ENCODE data around the gene NDFIP2. TPM values are rescaled to one million over a fixed set of nuclear protein-coding genes. Genes with fewer than 3 reads are reported as not detected.

The NDFIP2 gene, protein sequence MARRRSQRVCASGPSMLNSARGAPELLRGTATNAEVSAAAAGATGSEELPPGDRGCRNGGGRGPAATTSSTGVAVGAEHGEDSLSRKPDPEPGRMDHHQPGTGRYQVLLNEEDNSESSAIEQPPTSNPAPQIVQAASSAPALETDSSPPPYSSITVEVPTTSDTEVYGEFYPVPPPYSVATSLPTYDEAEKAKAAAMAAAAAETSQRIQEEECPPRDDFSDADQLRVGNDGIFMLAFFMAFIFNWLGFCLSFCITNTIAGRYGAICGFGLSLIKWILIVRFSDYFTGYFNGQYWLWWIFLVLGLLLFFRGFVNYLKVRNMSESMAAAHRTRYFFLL
- 10 to 100 TPM in 11 of 12 donors, not detected in 1; 27.5 to 51.6 (median 32.2) TPM for polyA plus RNA-seq (ENCODE audit: insufficient read length in 12 of 12)
- long read RNA-seq, donor 1, full-length matches to known transcripts = 27 of 46 reads
- long read RNA-seq, donor 1, partial matches to known transcripts = 19 of 46 reads
- long read RNA-seq, donor 1, other reads (novel, unspliced or antisense) = 0 of 46 reads
- long read RNA-seq, donor 2, full-length matches to known transcripts = 11 of 11 reads
- long read RNA-seq, donor 2, partial matches to known transcripts = 0 of 11 reads
- long read RNA-seq, donor 2, other reads (novel, unspliced or antisense) = 0 of 11 reads
- long read RNA-seq, donor 3, full-length matches to known transcripts = 10 of 10 reads
- long read RNA-seq, donor 3, partial matches to known transcripts = 0 of 10 reads
- long read RNA-seq, donor 3, other reads (novel, unspliced or antisense) = 0 of 10 reads
- long read RNA-seq, donor 4, full-length matches to known transcripts = 7 of 7 reads
- long read RNA-seq, donor 4, partial matches to known transcripts = 0 of 7 reads
- long read RNA-seq, donor 4, other reads (novel, unspliced or antisense) = 0 of 7 reads
- long read RNA-seq, donor 5, full-length matches to known transcripts = 15 of 15 reads
- long read RNA-seq, donor 5, partial matches to known transcripts = 0 of 15 reads
- long read RNA-seq, donor 5, other reads (novel, unspliced or antisense) = 0 of 15 reads
- long read RNA-seq, donor 6, full-length matches to known transcripts = 4 of 4 reads
- long read RNA-seq, donor 6, partial matches to known transcripts = 0 of 4 reads
- long read RNA-seq, donor 6, other reads (novel, unspliced or antisense) = 0 of 4 reads
- long read RNA-seq, donor 7, full-length matches to known transcripts = 7 of 7 reads
- long read RNA-seq, donor 7, partial matches to known transcripts = 0 of 7 reads
- long read RNA-seq, donor 7, other reads (novel, unspliced or antisense) = 0 of 7 reads
- long read RNA-seq, donor 8, full-length matches to known transcripts = 14 of 14 reads
- long read RNA-seq, donor 8, partial matches to known transcripts = 0 of 14 reads
- long read RNA-seq, donor 8, other reads (novel, unspliced or antisense) = 0 of 14 reads
- long read RNA-seq, donor 9, full-length matches to known transcripts = 7 of 7 reads
- long read RNA-seq, donor 9, partial matches to known transcripts = 0 of 7 reads
- long read RNA-seq, donor 9, other reads (novel, unspliced or antisense) = 0 of 7 reads
- long read RNA-seq, donor 10, full-length matches to known transcripts = 9 of 9 reads
- long read RNA-seq, donor 10, partial matches to known transcripts = 0 of 9 reads
- long read RNA-seq, donor 10, other reads (novel, unspliced or antisense) = 0 of 9 reads
- long read RNA-seq, donor 11, full-length matches to known transcripts = 18 of 18 reads
- long read RNA-seq, donor 11, partial matches to known transcripts = 0 of 18 reads
- long read RNA-seq, donor 11, other reads (novel, unspliced or antisense) = 0 of 18 reads

DNA sequence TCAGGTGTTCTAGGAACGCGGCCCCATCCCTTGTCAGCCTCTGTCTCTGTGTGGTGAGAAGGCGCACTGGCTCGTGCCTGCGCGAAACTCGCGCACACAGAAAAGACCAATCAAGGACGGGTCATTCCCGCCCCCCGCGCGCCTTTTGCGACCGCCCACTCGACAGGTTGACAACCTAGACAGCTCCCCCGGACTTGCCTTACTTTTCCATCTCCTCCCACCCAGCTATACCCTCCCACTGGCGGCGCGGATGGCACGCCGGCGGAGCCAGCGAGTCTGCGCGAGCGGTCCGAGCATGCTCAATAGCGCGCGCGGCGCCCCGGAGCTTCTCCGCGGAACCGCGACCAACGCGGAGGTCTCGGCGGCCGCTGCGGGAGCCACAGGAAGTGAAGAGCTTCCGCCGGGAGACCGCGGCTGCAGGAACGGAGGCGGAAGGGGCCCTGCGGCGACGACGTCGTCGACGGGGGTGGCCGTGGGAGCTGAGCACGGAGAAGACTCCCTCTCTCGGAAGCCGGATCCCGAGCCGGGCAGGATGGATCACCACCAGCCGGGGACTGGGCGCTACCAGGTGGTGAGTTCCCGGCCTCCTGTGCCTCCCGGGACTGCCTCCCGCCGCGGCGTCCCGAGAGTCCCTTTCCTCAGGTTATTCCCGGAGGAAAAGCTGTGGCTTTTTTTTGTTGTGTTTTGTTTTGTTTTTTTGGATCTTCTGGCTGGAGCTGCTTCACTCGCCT lies at the start of gene NDFIP2:
Gene NDFIP2 (plus strand): TSS at position 202 of the 731 bp plus-strand sequence. CDS start 49 bp downstream, at position 251.
- peak; percentile 86 for DNase-seq

DNA sequence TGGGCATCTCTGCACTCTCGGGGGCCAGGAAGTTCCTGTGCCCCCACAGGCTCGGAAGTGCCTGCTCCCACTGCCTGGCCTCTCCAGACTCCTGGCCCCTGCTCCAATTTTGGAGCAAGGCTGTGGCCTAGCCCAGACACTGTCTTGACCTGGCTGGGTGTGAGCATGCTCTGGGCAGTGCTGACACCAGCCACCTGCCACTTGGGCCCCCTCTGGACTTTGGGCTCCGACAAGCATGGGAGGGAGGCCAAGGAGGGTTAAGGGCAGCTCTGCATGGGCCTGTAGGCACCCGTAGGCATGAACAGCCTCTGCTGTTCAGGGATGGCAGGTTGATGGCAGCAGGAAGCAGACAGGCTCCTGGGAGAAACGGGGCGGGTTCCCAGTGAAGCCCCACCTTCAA lies 48.9 kb upstream of the NDFIP2 start:
- DNase-seq = no peak

DNA sequence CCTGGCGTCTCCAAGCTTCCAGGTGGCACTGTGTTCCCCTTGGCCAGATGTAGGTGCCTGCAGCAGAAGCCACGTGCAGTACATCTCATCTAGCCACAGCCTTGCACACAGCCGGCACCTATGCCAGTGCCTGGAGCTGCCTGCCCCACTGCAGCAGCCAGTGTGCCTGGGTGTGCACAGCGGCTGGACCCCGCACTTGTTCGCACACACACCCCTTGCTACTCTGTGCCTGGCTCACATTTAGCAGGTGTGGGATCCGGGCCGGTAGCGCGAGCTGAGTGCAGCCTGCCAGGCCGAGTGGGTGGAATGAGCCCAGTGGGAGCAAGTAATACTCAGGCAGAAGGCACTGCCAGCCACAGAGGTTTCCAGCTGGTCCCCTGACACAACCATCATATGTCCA lies 48.0 kb upstream of the NDFIP2 start:
- DNase-seq = no peak

DNA sequence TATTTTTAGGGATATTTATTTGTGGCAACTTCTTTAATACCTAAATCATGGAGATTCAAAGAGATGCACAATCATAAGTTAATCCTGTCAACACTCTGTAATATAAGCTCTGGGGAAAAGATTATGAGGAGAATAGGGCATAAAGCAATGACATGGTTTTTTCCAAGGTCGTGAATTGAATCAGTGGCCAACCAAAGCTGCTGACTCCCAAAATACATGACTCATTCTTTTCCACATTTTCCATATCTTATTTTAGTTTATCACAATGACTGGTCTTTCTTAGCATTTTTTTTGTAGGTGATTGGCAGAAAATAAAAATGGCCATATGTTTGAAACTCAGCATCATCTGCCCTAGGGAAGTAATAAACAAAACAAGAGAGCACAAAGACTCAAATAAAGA lies 46.4 kb upstream of the NDFIP2 start:
- peak; percentile 4 for DNase-seq

DNA sequence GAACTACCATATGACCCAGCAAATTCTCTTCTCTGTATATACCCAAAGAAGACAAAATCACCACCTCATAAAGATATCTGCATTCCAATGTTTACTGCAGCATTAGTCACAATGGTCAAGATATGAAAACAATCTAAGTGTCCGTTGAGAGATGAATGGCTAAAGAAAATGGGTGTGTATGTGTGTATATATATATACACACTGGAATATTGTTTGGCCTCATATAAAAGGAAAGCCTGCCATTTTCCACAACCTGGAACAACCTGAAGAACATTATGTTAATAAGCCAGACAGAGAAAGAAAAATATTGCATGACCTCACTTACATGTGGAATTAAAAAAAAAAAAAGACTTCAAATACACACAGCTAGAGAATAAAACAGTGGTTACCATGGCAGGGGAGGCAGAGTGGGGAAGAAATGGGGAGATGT lies 45.4 kb upstream of the NDFIP2 start:
- DNase-seq = no peak

DNA sequence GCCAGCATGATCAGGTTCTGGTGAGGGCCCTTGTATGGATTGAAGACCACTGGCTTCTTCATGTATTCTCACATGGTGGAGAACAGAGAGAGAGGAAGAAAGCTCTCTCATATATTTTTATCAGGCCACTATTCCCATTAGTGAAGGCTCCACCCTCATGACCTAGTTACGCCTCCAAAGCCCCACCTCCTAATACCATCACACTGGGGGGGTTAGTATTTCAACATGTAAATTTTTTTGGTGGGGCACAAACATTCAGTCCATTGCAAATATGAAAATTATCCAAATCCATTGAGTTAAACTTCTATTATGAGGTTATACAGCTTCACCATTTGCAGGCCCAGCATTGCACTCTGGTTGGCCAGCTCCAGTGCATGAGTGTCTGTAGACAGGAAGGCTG lies 41.7 kb upstream of the NDFIP2 start:
- no peak for DNase-seq

DNA sequence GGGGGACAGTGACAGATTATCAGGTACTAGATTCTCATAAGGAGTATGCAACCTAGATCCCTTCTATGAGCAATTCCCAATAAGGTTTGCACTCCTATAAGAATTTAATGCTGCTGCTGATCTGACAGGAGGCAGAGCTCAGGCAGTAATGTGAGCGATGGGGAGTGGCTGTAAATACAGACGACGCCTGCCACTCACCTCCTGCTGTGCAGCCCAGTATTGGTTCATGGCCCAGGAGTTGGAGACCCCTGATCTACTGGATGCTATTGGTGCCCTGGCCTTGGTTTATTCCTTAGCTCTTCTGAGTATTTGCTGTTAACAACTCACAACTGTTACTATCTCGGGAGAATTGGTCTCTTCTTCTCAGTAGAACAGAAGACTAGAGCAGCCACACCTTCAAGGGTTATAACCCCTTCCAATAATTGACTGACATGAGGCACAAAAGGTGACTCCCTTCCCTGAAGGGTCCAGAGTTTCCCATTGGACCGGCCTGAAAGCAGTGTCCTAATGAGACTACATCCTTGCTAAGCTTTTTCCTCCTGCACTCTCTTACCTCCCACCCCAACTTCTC lies 39.9 kb upstream of the NDFIP2 start:
- no peak for DNase-seq

DNA sequence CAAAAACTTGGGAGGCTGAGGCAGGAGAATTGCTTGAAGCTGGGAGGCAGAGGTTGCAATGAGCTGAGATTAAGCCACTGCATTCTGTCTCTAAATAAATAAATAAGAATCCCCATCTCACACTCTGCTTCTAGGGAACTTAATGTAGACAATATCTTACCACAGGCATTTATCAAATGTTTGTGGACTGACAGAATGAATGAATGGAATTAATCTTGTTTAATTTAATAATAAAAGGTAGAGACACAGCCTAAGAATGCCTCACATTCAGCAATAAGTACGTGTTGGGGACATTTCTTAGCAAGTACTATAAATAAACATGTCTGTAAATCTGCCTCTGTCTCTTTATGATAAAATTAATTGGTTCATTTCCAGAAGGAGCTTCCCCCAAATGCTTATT lies 38.7 kb upstream of the NDFIP2 start:
- DNase-seq = no peak

DNA sequence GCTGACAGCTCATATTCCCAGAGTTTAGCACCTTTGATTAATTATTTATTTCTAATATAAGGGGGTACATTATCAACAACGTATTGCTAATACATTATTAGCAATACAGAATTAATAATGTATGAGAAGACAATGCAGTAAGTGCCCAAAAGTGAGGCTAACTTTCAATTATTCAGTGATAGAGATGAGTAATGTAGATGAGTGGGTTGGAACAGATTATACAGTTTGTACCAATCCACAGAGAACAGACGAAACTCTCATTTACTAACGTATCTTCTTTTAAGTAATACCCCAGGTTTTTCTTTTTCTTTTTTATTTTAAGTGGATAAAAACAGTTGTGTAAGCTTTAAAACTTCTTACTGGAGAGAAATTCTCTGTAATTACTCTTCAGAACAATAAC lies 38.2 kb upstream of the NDFIP2 start:
- no peak for DNase-seq

DNA sequence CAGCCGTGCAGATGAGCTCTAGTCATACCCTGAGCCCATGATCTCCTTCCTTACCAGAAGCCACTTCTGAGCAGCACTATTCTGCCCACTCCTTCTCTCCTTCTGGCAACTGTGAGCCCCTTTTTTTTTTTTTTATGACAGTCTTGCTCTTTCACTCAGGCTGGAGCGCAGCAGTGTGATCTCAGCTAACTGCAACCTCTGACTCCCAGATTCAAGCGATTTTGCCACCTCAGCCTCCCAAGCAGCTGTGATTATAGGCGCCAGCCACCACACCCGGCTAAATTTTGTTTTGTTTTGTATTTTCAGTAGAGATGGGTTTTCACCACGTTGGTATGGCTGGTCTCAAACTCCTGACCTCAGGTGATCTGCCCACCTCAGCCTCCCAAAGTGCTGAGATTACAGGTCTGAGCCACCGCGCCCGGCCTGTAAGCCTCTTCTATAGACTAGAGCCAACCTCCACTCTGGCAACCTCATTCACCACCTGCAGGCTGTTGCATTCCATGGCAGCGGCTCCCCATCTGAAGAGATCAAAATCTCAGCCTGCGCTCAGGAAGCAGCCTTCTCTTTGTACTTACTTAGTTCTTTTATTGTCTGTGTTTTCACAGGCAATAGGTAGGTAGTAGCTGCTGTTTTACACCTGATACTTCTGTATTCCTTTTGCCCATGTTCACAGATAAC lies 34.8 kb upstream of the NDFIP2 start:
- no peak for DNase-seq

DNA sequence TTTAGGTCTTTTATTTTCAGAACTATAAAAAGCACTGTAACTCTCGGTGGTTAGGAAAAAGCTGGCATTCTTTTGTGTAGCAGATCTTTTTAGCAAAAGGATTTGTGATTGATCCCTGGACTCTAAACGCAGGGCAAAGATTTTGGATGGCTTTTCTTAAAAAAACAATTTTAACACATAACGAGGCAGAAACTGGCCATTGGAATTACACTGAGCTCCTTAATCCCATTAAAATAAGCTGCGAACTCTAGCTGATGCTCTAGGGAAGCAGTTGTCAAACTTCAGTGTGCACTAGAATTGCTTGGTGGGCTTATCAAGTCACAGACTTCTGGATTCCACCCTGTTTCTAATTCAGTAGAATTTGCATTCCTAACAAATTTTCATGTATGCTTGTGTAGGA lies 33.8 kb upstream of the NDFIP2 start:
- no peak for DNase-seq

DNA sequence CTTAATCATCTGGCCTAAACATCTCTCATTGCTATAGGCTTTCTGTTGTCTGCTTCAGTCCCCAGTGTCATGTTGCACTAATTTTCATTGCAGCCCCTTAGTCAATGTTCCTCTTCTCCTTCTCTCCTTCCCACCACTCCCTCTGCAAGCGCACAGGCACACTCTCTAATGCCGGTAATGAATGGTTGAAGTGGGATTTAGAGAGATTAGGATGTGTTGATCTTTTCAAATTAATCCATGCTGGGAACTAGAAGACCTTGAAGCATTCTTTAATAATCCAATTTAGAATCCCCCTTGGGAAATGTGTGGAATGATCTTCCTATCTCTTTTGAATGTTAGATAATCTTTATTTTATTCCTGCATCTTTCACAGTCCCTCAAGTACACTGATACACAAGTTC lies 33.2 kb upstream of the NDFIP2 start:
- no peak for DNase-seq

DNA sequence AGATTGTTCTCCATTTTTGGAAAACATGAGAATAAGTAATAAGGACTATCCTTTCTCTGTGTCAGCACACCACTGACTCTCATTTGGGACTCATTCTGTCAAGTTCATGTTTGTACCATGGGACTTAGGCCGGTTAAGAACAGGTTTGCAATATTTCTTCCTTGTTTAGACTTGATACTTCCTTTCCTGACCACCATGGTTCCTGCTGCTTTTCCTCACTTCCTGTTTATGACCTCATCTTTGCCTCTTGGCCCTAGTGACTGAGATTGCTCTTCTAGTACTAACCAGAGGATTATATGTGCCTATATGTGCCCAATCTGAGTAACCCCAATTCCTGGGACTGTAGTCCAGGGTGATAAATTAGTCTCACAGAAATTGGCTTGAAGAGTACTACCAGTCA lies 32.5 kb upstream of the NDFIP2 start:
- DNase-seq = no peak

DNA sequence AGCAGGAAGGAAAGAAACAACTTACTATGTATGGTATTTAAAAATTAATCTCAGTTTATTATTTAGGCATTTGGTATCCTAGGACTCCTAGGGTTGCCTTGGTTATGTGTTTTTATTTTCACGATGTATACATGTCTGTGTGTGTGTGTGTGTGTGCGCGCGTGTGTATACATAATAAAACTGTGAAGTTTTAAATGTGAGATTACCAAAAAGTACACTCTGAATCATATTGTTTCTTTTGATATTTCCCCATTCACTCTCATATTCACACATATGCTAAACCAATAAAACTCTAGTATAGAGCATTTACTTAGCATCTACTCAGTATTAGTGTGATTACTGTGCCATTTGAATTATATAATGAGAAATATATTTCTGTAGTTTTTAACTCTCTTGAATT lies 30.8 kb upstream of the NDFIP2 start:
- no peak for DNase-seq

DNA sequence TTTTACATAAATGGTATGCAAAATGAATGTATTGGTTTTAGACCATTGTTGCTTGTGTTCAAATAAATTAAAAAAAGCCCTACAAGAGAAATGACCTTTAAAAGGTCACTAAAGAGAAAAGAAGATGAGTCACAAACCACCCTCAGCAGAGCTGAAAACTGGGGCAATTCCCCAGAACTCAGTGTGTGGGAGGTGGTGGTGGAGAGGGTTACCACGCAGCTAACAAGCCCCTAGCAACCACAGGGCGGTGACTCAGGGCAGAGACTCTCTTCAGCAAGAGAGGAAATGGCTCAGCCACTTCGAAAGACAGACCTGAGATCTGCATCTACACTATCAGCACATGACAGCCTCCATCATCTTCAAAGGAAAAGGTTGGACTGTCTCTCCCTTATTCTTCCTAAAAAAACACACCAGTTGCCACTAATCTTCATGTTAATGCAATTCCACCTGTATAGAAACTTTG lies 29.4 kb upstream of the NDFIP2 start:
- no peak for DNase-seq

DNA sequence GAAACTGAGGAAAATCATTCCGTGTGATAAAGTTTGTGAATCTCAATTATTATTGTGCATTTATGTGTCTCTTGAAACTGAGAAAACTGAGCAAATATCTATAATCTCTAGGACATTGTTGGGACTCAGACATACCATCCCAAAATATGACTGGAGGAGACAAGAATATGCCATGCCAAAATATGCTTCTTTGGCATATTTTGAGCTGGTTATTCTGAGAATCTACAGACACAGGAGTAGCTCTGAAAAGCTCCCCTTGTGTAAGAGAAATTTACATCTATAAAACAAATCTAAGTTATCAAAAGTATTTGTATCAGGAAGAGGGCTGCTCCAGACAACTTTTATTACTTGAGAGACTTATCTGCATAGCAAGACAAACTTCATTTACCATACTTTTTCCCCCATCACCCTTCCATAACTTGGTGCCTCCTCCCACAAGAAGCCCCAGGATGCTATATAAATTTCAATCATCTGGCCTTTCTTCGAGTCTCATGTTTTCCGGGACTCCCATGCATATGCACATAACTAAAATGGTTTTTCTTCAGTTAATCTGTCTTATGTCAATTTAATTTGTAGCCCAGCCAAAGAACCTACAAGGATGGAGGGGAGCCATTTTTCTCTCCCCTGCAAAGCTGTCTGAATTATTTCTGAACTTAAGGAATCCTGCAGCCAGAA lies 28.6 kb upstream of the NDFIP2 start:
- DNase-seq = no peak

DNA sequence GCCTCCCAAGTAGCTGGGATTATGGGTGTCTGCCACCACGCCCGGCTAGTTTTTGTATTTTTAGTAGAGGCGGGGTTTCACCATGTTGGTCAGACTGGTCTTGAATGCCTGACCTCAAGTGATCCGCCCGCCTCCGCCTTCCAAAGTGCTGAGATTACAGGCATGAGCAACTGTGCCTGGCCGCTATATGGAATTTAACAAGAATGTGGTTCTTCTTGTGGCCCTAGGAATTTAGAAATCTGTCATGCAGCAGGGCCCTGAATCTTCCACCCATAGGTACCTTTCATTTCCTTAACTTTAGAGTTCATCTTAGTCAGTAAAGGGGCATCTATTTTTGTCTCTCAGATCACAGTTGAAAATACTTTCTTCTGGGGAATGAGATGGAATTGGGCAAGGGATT lies 25.6 kb upstream of the NDFIP2 start:
- no peak for DNase-seq

DNA sequence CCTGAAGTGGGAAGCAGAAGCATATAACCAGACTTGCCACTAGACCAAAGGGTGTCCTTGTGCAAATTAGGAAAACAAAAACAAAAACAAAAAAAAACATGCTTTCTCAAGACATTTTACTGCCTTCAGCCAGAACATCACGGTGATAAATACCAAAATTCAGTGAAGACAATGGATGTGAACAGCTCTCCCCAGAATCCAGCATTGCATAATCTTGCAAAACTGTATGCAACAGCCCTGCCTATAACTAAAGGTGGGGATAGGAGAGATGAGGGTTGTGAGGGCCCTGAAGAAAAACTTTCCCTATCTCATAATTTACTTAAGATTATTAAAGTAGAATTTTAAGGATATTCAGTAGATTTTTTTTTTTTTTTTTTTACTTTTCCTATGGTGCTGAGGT lies 24.9 kb upstream of the NDFIP2 start:
- no peak for DNase-seq
